H1 (cell line): ENCODE measurements around the gene GPD1L. TPM values are rescaled to one million over a fixed set of nuclear protein-coding genes. Genes with fewer than 3 reads are reported as not detected.

Source experiments
- NANOG ChIP-seq: IDR thresholded peaks from 2 replicates; pipeline ENCODE4 v1.6.1; 2011; ENCODE audit warnings: low read length, low read depth, mild to moderate bottlenecking, inconsistent platforms; ENCODE audit not compliant: insufficient read depth, poor library complexity, severe bottlenecking
- RAD21 ChIP-seq, 2 experiments: IDR thresholded peaks in 1 of 2; conservative IDR thresholded peaks in 1 of 2; 2 replicates each; pipeline ENCODE4 v1.6.1; 2011; ENCODE audit warnings: low read depth in 2 of 2, low read length in 2 of 2, improper control_type of control experiment in 1 of 2, inconsistent platforms in 1 of 2, mild to moderate bottlenecking in 1 of 2, moderate library complexity in 1 of 2
- SP1 ChIP-seq: IDR thresholded peaks from 2 replicates; pipeline ENCODE4 v1.6.1; 2011; ENCODE audit warnings: low read depth, low read length
- SP2 ChIP-seq: IDR thresholded peaks from 2 replicates; pipeline ENCODE4 v1.6.1; 2012; ENCODE audit warnings: mild to moderate bottlenecking, low read length, inconsistent platforms
- TEAD4 ChIP-seq: IDR thresholded peaks from 2 replicates; pipeline ENCODE4 v1.6.1; 2012; ENCODE audit warnings: low read depth, low read length, inconsistent platforms, mixed read lengths
- polyA plus RNA-seq, 7 experiments: library from polyadenylated mRNA; depleted of rRNA in 3 of 7; stranded (reverse) in 5 of 7; unstranded in 2 of 7; fragments of >200 nt in 5 of 7; fragments of 200-250 nt in 2 of 7; gene quantifications; 1 replicate in 5 of 7; 2 replicates in 1 of 7; 4 replicates in 1 of 7; pipeline versions ENCODE4 v1.2.1 to v1.2.3, GENCODE V29; 2011 to 2013; ENCODE audit warnings: missing spikeins in 2 of 7, mixed read lengths in 2 of 7
- total RNA-seq: library from RNA; stranded (reverse); fragmentation: NEBNext Ultra II Directional; extraction: Animal tissue kit (Norgen Biotek cat#: 25700); gene quantifications from 2 replicates; pipeline ENCODE4 v1.2.1, GENCODE V29; 2021
- TF ChIP-seq, protein P1 (sequence below): IDR thresholded peaks from 2 replicates; pipeline ENCODE4 v1.6.1; 2012; ENCODE audit warnings: inconsistent platforms

The GPD1L gene
- total and polyA plus RNA-seq, 2 of the 8 experiments (the other 6 are each of a cell fraction or from before 2014, with no cell fraction given) = 2.4 to 8.4 TPM

DNA sequence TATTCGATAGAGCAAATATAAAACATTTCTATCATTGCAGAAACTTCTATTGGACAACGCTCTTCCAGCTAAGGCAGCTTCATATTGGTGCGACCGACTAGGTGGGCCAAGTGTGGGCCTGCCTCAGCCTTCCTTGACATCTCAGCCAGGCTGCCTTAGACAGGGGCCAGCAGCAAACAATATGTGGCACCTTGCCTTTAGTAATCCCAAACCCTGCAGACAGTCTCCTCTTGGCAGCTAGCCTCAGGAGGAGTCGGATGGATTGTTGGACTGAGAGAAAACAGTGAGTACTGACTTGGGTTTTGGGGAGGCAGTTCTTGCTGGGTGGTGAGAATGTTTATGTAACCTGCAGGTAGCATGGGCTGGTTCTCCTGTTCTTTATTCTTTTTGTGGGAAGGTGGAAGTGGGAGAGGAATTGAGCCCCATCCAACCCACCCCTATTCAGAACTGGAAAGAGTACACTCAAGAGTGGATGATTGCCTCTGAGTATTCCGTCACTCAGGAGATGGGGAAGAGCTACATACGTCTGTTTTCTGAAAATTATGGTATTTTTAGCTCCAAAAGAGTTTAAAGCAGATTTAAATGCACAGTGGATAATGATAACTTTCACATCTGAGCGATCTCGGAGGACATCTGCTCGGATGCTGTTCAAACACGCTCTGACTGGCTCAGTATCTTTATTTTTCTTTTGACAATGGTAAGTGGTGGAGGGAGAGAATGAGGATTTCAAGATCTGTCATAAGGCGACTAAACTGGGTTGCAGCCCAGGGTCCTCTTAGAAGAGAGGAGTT lies 47.2 kb downstream of the GPD1L start (continued):
- TF ChIP-seq TEAD4 = no peak
- no peak for TF ChIP-seq NANOG
- no peak for TF ChIP-seq SP1
- no peak for TF ChIP-seq SP2
- TF ChIP-seq RAD21 (IDR thresholded peaks at IDR 0.05 in 1 of 2, conservative IDR thresholded peaks at IDR 0.05 in 1 of 2; ENCODE audit: low read depth in 2 of 2, low read length in 2 of 2) = no peak
- TF ChIP-seq, protein P1, sequence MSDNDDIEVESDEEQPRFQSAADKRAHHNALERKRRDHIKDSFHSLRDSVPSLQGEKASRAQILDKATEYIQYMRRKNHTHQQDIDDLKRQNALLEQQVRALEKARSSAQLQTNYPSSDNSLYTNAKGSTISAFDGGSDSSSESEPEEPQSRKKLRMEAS = no peak
